Umbilical cord (tissue), 2 donors: ENCODE results near the gene SMAD4. TPM values are rescaled to one million over a fixed set of nuclear protein-coding genes. Genes with fewer than 3 reads are reported as not detected.
A peak's percentile ranks its signal among the peaks of the same experiment; 100 is the strongest.
"Not testable (repeated sequence)": the region's sequence is repeated elsewhere in the genome, so short reads cannot be mapped to it uniquely, and the experiment has no call there.

Source experiments
- DNase-seq: peaks from one replicate; pipeline ENCODE4 v3.0.0-alpha.2; 2015; ENCODE audit warnings: low spot score
- total RNA-seq: library from RNA; depleted of rRNA; stranded (reverse); fragments of >200 nt; gene quantifications from one replicate; pipeline ENCODE4 v1.2.3, GENCODE V29; 2014; ENCODE audit warnings: low replicate concordance; ENCODE audit not compliant: insufficient read depth

SMAD4 gene
- total RNA-seq, 1 donor from 2014 or later, result 92.9 TPM

DNA sequence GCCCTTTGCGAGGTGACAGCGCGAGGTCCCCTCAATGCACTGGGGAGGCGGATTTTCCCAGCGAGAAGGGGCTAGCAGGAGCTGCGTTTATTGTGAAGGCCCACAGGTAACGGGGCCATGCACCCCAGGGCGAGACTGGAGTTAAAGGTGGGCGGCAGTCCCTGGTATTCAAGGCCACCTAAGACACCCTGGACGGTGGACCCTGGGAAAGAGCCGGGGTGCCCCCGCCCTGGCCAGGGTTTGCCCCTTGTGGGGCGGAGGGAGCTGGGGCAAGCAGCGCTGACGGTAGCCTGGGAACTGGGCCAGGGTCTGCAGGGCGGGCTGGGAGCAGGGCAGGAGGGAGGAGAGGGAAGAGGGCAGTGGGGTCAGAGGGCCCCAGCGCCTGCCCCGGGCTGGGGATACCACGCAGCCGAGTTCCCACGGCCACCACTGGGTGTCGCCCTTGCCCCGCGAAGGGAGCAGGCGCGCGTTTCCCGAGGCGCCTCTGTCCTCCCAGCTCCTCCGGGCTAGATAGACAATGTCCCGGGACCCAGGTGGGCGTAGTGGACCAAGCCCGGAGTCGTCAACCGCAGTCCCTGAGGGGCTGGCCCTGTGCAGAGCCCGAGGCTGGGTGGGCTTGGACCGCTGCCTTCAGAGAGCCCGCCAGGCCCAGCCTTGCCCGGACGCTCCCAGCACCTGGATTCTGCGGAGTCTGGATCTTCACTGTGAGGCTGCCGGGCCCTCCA is 80.2 kb downstream of the SMAD4 start:
- DNase-seq, result peak; percentile 35

GRCh38 chr18:51111633-51112355 is 81.8 kb downstream of the SMAD4 start:
- DNase-seq, result not testable (repeated sequence)

- DNase-seq, result not testable (repeated sequence)
These were observed 87.0 kb downstream of the SMAD4 start for GRCh38 chr18:51116996-51117395.

DNA sequence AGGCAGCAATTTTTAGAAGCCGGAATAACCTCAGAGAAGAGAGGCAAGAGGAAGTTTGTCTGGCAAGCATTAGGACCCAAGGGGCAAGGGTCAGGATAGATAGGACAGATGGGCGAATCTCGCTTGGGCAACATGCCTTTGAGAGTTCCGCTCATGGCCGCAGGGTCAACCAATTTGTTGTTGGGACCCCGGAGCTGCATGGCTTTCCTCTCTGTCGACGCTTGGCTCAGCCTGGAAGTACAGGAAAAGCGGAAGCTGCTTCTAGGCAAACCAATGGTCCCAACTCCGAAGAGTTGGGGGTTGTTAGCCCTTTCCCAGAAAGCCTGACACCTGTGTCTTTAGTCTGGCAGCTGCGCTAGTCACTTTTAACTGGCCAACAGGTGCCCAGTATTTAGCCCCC is 89.5 kb downstream of the SMAD4 start:
- not testable (repeated sequence) for DNase-seq

- DNase-seq, result not testable (repeated sequence)
These were observed 90.0 kb downstream of the SMAD4 start for GRCh38 chr18:51119976-51120375.

- no peak for DNase-seq
These were observed 91.0 kb downstream of the SMAD4 start for GRCh38 chr18:51120809-51121596.

DNA sequence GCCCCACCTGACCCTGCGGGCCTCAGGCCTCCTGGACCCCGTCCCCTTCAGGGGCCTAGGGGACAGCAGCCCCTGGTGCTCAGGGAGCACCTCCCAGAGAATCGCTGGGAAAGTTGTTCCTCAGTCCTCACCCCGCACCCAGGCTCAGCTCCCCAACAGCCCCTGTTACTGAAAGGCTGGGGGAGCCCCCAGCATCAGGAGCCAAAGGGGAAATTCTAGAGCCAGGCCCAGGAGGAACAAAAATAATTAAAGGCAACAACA is 91.5 kb downstream of the SMAD4 start:
- DNase-seq, result no peak

GRCh38 chr18:51122266-51123045 is 92.4 kb downstream of the SMAD4 start:
- DNase-seq, result no peak

DNA sequence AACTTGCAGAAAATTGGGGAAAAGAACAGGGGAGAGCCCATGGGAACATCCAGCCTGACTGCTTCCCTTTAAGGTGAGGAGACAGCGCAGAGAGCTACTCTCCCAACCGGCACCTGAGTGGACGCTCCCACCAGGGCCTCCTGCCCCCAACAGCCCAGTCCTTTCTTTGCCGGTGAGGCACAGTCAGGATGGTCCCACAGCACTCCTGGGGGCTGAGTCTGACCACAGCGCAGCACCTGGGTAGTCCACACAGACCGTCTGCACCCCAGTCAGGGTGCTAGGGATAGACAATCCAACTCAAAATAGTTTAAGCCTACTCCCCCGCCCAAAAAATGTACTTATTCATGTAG is 93.0 kb downstream of the SMAD4 start:
- DNase-seq, result no peak

DNA sequence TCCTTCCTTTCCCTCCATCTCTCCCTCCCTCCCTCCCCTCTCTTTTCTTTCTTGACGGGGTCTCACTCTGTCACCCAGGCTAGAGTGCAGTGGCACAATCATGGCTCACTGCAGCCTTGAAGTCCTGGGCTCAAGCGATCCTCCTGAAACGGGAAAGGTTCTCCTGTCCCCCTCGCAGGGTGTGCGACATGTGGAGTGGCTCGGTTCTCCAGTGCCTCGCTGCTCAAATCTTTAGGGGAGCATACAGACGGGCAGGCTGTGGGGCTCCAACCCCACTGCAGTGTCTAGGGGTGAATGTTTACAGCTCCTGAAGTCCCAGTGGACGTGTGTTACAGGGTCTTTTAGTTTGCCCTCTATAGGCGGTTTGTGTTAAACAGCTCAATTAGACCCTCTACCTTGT is 93.5 kb downstream of the SMAD4 start:
- no peak for DNase-seq

DNA sequence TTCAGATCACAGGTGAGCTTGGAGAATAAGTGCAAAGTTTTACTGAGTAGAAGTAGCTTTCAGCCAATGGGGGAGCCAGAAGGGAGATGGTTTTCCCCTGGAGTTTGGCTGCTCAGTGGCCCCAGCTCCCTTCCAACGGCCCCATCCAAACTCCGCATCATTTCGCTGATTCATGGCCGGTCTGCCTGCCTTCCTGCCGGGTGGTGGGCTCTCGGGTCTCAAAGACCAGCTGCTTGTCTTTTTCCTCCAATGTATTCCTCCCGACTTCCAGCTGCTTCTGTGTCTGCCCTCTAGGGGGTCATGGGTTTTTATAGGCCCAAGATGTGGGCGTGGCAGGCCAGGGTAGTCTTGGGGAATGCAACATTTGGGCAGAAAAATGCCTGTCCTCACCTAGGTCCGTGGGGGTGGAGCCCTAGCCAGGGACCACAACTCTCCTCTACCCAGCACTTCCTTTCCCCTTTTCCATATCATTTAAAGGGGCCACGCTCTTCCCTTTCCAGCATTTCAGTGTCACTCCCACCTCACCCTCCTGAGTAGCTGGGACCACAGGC is 94.0 kb downstream of the SMAD4 start:
- no peak for DNase-seq

GRCh38 chr18:51125976-51126375 is 96.0 kb downstream of the SMAD4 start:
- DNase-seq, result no peak

- no peak for DNase-seq
These were observed 97.7 kb downstream of the SMAD4 start for GRCh38 chr18:51127664-51128063.

GRCh38 chr18:51128533-51128932 is 98.5 kb downstream of the SMAD4 start:
- no peak for DNase-seq

DNA sequence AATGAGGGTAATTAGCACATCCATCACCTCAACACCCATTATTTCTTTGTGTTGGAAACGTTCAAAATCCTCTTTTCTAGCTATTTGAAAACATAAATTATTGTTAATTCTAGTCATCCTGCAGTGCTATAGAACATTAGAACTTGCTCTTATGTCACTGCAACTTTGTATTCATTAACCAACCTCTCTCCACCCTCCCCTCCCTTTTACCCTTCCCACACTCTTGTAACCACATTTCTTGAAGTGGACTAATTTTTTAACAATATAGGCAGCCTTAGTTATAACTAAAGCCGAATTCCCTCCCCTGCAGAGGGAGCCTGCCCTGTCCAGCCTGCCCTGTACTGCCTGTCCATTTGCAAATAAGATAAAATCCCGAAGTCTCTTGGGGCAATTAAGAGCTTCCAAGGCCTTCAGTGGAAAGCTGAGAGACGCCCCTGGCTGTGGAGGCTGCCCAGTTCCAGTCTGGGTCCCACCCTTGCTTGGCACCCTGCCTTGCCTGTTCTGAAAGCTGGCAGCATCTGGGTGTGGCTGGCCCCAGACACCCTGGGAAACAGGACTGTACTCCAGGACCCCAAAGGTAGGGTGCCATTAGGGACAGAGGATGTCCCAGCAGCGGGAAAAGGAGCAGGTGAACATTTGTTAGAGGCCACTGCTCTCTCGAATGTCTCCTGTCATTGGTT is 102.4 kb downstream of the SMAD4 start:
- no peak for DNase-seq

DNA sequence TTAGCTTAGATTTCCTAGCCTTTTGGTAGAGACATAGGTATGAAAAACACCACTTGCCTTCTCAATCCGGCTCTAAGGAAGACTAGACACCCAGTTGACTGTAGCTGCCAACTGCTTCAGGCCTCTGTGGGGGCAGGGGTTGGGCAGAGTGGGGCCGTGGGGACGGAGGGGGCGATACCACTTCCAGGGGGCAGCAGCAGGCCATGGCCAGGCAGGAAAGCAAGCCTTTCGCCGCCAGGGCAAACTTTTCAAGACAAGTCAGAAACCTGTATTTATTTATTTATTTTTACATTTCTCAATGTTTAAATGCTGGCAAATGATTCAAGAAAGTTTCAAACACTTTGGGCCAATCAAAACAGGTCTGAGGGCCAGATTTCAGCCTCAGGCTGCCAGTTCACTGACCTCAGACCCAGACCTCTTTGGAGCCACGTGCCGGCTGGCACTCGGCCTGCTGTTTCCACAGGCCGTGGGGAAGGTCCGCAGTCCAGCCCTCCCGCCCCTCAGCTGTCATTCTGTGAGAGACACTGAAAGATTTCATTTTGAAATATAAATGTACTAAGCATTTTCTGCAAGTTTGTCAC is 103.7 kb downstream of the SMAD4 start:
- DNase-seq, result no peak
